H9 (cell line): Measurements from ENCODE around the gene UTP25. TPM values are rescaled to one million over a fixed set of nuclear protein-coding genes. Genes with fewer than 3 reads are reported as not detected.

Source experiments
- DNase-seq: peaks from one replicate; pipeline ENCODE4 v3.0.0-alpha.2; 2017
- H2AFZ ChIP-seq: one replicate; pipeline ENCODE4 v1.6.1; 2013; ENCODE audit warnings: mild to moderate bottlenecking, low read length, control low read depth, moderate library complexity
- H2AK5ac ChIP-seq: 2 replicates; pipeline ENCODE4 v1.6.1; 2013; ENCODE audit warnings: low read length, control low read depth, mixed read lengths; ENCODE audit not compliant: insufficient read length
- H2BK120ac ChIP-seq: one replicate; pipeline ENCODE4 v1.6.1; 2013; ENCODE audit warnings: low read depth, mild to moderate bottlenecking, low read length, control low read depth, inconsistent platforms; ENCODE audit not compliant: poor library complexity, severe bottlenecking
- H2BK12ac ChIP-seq: 2 replicates; pipeline ENCODE4 v1.6.1; 2013; ENCODE audit warnings: low read length, control low read depth, mixed read lengths, low read depth; ENCODE audit not compliant: insufficient read length
- H2BK15ac ChIP-seq: 2 replicates; pipeline ENCODE4 v1.6.1; 2013; ENCODE audit warnings: low read depth, low read length, control low read depth
- H2BK20ac ChIP-seq: one replicate; pipeline ENCODE4 v1.6.1; 2013; ENCODE audit warnings: low read depth, mild to moderate bottlenecking, low read length, control low read depth, inconsistent platforms; ENCODE audit not compliant: poor library complexity, severe bottlenecking
- H2BK5ac ChIP-seq: 2 replicates; pipeline ENCODE4 v1.6.1; 2013; ENCODE audit warnings: low read length, control low read depth, mixed read lengths; ENCODE audit not compliant: insufficient read length
- H3K14ac ChIP-seq: 2 replicates; pipeline ENCODE4 v1.6.1; 2013; ENCODE audit warnings: low read length, control low read depth; ENCODE audit not compliant: insufficient read depth
- H3K18ac ChIP-seq: 2 replicates; pipeline ENCODE4 v1.6.1; 2013; ENCODE audit warnings: low read depth, mild to moderate bottlenecking, mixed read lengths, low read length, control low read depth; ENCODE audit not compliant: insufficient read length
- H3K23ac ChIP-seq: 2 replicates; pipeline ENCODE4 v1.6.1; 2013; ENCODE audit warnings: low read length, control low read depth, mixed read lengths, low read depth; ENCODE audit not compliant: insufficient read length
- H3K23me2 ChIP-seq: 2 replicates; pipeline ENCODE4 v1.6.1; 2013; ENCODE audit warnings: low read depth, mild to moderate bottlenecking, mixed read lengths, low read length, control low read depth; ENCODE audit not compliant: insufficient read length, poor library complexity, severe bottlenecking
- H3K27ac ChIP-seq: 2 replicates; pipeline ENCODE4 v1.5.1; 2013; ENCODE audit warnings: low read length, control low read depth, mixed read lengths, low read depth; ENCODE audit not compliant: insufficient read length
- H3K27me3 ChIP-seq: 2 replicates; pipeline ENCODE4 v1.6.1; 2013; ENCODE audit warnings: low read length, control low read depth, inconsistent platforms; ENCODE audit not compliant: insufficient read depth
- H3K4ac ChIP-seq: 2 replicates; pipeline ENCODE4 v1.6.1; 2013; ENCODE audit warnings: low read depth, mild to moderate bottlenecking, control low read depth, inconsistent platforms, low read length, moderate library complexity
- H3K4me1 ChIP-seq: 2 replicates; pipeline ENCODE4 v1.6.1; 2013; ENCODE audit warnings: low read length, control low read depth, inconsistent platforms; ENCODE audit not compliant: insufficient read depth
- H3K4me2 ChIP-seq: 2 replicates; pipeline ENCODE4 v1.6.1; 2013; ENCODE audit warnings: low read length, control low read depth, mixed read lengths; ENCODE audit not compliant: insufficient read length, insufficient read depth
- H3K56ac ChIP-seq: 2 replicates; pipeline ENCODE4 v1.6.1; 2013; ENCODE audit warnings: low read depth, mild to moderate bottlenecking, mixed read lengths, low read length, control low read depth; ENCODE audit not compliant: insufficient read length
- H3K79me1 ChIP-seq: 2 replicates; pipeline ENCODE4 v1.6.1; 2013; ENCODE audit warnings: low read depth, mild to moderate bottlenecking, moderate library complexity, low read length, control low read depth, inconsistent platforms; ENCODE audit not compliant: insufficient read depth, poor library complexity, severe bottlenecking
- H3K79me2 ChIP-seq: 2 replicates; pipeline ENCODE4 v1.6.1; 2013; ENCODE audit warnings: low read length, control low read depth, inconsistent platforms; ENCODE audit not compliant: insufficient read depth
- H3K9ac ChIP-seq: 2 replicates; pipeline ENCODE4 v1.6.1; 2013; ENCODE audit warnings: low read length, control low read depth, mixed read lengths; ENCODE audit not compliant: insufficient read length; ENCODE audit errors: extremely low read depth
- H3K9me3 ChIP-seq: one replicate; pipeline ENCODE4 v1.6.1; 2013; ENCODE audit warnings: low read depth, low read length, inconsistent platforms; ENCODE audit not compliant: control insufficient read depth
- H3T11ph ChIP-seq: one replicate; pipeline ENCODE4 v1.6.1; 2013; ENCODE audit warnings: mild to moderate bottlenecking, low read length, control low read depth, inconsistent platforms
- H4K20me1 ChIP-seq: one replicate; pipeline ENCODE4 v1.6.1; 2013; ENCODE audit not compliant: control insufficient read depth, insufficient read length, insufficient read depth
- H4K5ac ChIP-seq: 2 replicates; pipeline ENCODE4 v1.6.1; 2013; ENCODE audit warnings: low read depth, mild to moderate bottlenecking, mixed read lengths, low read length, control low read depth; ENCODE audit not compliant: insufficient read length
- H4K8ac ChIP-seq: replicated peaks from 2 replicates; pipeline ENCODE4 v1.6.1; 2013; ENCODE audit warnings: low read length, control low read depth, mixed read lengths, low read depth; ENCODE audit not compliant: insufficient read length
- H4K91ac ChIP-seq: 2 replicates; pipeline ENCODE4 v1.6.1; 2013; ENCODE audit warnings: low read depth, mild to moderate bottlenecking, moderate library complexity, mixed read lengths, low read length, control low read depth; ENCODE audit not compliant: insufficient read length
- H3K27ac Mint-ChIP-seq, 3 experiments: 2 replicates in 2 of 3; 3 replicates in 1 of 3; pipeline ENCODE4 v1.8.0; 2020 to 2021; ENCODE audit warnings: mixed read lengths in 3 of 3, mild to moderate bottlenecking in 1 of 3, moderate library complexity in 1 of 3
- H3K27me3 Mint-ChIP-seq: 2 replicates; pipeline ENCODE4 v1.8.0; 2021; ENCODE audit warnings: low read depth, mild to moderate bottlenecking, moderate library complexity, mixed read lengths
- H3K36me3 Mint-ChIP-seq, 3 experiments: 2 replicates in 2 of 3; 3 replicates in 1 of 3; pipeline ENCODE4 v1.8.0; 2020 to 2021; ENCODE audit warnings: low read depth in 3 of 3, mixed read lengths in 3 of 3; ENCODE audit not compliant: insufficient read depth in 1 of 3
- H3K4me1 Mint-ChIP-seq, 2 experiments: 2 replicates each; pipeline ENCODE4 v1.8.0; 2020; ENCODE audit warnings: mixed read lengths in 2 of 2
- H3K4me3 Mint-ChIP-seq, 2 experiments: 2 replicates in 1 of 2; 3 replicates in 1 of 2; pipeline ENCODE4 v1.8.0; 2020 to 2021; ENCODE audit warnings: mild to moderate bottlenecking in 2 of 2, mixed read lengths in 2 of 2, moderate library complexity in 1 of 2
- H3K9me3 Mint-ChIP-seq, 2 experiments: 2 replicates in 1 of 2; 3 replicates in 1 of 2; pipeline ENCODE4 v1.8.0; 2020; ENCODE audit warnings: mild to moderate bottlenecking in 2 of 2, mixed read lengths in 2 of 2, moderate library complexity in 1 of 2
- CTCF ChIP-seq: fragments of 200-600 bp; sonication (generic); conservative IDR thresholded peaks from 3 replicates; pipeline ENCODE4 v1.8.0; 2021; ENCODE audit warnings: antibody characterized with exemption, mild to moderate bottlenecking
- WGBS: extraction: QIAGEN DNeasy Blood & Tissue Kit; methylation state at CpG from one replicate; pipeline ENCODE4 v1.1.7; 2013; ENCODE audit warnings: missing lambda C conversion rate, low lambda C conversion rate, mixed read lengths; ENCODE audit not compliant: insufficient read length; ENCODE audit errors: extremely low coverage; 5-methylcytosine and 5-hydroxymethylcytosine counted together
- total RNA-seq: library from RNA; stranded (reverse); gene quantifications from 2 replicates; pipeline ENCODE4 v1.2.1, GENCODE V29; 2021

UTP25 gene
- total RNA-seq, 1 experiment from 2014 or later = 12.9 TPM

DNA sequence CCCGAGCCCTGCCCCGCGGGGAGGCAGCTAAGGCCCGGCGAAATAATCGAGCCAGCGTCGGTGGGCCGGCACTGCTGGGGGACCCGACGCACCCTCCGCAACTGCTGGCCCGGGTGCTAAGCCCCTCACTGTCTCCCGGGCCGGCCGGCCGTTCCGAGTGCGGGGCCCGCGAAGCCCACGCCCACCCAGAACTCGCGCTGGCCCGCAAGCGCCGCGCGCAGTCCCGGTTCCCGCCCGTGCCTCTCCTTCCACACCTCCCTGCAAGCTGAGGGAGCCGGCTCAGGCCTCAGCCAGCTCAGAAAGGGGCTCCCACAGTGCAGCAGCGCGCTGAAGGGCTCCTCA lies 61.3 kb downstream of the UTP25 start:
- H3K4me3 Mint-ChIP-seq = no peak overlapping the region
- Histone ChIP-seq H4K8ac (no peak overlapping the region), H4K20me1 (no peaks in the 10 kb centered on the region), H2BK12ac (no peak overlapping the region), H3K79me2 (no peaks in the 10 kb centered on the region), H3K9ac (no peak overlapping the region), H3K23ac (no peak overlapping the region), H3K27ac (no peak overlapping the region), H3K4me2 (no peak overlapping the region), H3K56ac (no peak overlapping the region), H3K9me3 (no peaks in the 10 kb centered on the region), H3K4ac (no peak overlapping the region), H2BK5ac (no peak overlapping the region), H3K79me1 (no peaks in the 10 kb centered on the region), H2AK5ac (no peak overlapping the region), H4K5ac (no peak overlapping the region), H3K23me2 (no peaks in the 10 kb centered on the region), H4K91ac (no peak overlapping the region), H3K4me1 (no peaks in the 10 kb centered on the region), H3K14ac (no peak overlapping the region), H3K18ac (no peak overlapping the region), H2AFZ (no peak overlapping the region), H3K27me3 (no peaks in the 10 kb centered on the region), H2BK15ac (no peak overlapping the region), H2BK20ac (no peak overlapping the region), H2BK120ac (no peak overlapping the region), H3T11ph (no peak overlapping the region)
- TF ChIP-seq CTCF = no peak
- H3K27me3 Mint-ChIP-seq = peaks cover 2% of the 10 kb centered on the region; the same call in 1 of the 2 replicates
- H3K9me3 Mint-ChIP-seq = no peaks in the 10 kb centered on the region
- H3K27ac Mint-ChIP-seq = no peak overlapping the region
- peaks cover 6 to 11% of the 10 kb centered on the region in 2 experiments for H3K4me1 Mint-ChIP-seq
- DNase-seq = no peak
- H3K36me3 Mint-ChIP-seq = no peaks in the 10 kb centered on the region
- WGBS = no CpG with 5 or more reads among the region's 35 CpGs
